ENCODE data around the gene THRB. TPM values are rescaled to one million over a fixed set of nuclear protein-coding genes. Genes with fewer than 3 reads are reported as not detected.

The THRB gene
- total and polyA plus RNA-seq, 9 of the 15 experiments (the other 6 are each of a cell fraction or from before 2014, with no cell fraction given): 1.7 to 14.9 (median 6.9) TPM

DNA sequence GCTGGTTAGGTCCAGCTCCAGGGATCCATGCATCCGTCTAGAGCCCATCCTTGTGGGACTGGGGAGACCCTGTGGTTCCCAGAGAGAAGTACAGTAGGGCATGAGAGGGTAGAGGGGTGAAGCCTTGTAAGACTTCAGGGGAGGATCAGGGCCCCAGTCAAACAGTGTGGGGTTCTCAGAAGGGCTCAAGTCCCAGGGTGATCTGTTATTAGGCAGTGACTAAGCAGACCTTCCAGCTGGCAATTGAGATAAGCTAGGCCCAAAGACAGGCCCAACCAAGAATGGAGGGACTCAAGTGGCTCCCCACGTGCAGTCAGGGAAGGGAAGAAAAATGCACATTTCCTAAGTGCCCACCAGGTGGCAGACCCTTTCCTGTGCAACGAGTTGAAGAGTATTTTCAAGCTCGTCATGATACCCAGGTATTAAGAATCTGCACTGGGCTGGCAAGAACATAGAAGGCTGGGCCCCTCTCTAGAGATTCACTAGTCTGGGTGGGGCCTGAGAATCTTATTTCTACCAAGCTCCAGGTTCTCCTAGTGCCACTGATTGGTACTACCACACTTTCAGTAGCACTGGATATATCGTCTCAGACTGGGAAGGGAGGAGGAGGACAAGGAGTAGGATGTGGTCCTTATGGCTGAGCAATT, 308.8 kb downstream of the THRB start (continued):
- 0 out of 2 replicates have a peak, but pooled peaks have one; percentile 44 for TF ChIP-seq GTF2F1 (IDR thresholded peaks at IDR 0.05; ENCODE audit: low read depth, low read length)
- TF ChIP-seq FOXA1 (IDR thresholded peaks at IDR 0.05; ENCODE audit: borderline replicate concordance): no peak
- TF ChIP-seq FOXK1 (CRISPR knock-in tag; IDR thresholded peaks at IDR 0.05; ENCODE audit: borderline replicate concordance): no peak
- no peak for TF ChIP-seq ZBTB40 (IDR thresholded peaks at IDR 0.05)
- TF ChIP-seq ZBTB40 (CRISPR knock-in tag; IDR thresholded peaks at IDR 0.05): no peak
- no peak for TF ChIP-seq PTRF (tag; IDR thresholded peaks at IDR 0.05)
- peak; percentile 96 for TF ChIP-seq SMARCA4 (IDR thresholded peaks at IDR 0.05)
- TF ChIP-seq RCOR1 (IDR thresholded peaks at IDR 0.05; ENCODE audit: borderline replicate concordance in 1 of 2, low read depth in 2 of 2, low read length in 2 of 2): peak; percentile 20 to 76; a peak in 2 of 4 replicates
- TF ChIP-seq ZNF277 (CRISPR knock-in tag; IDR thresholded peaks at IDR 0.05; ENCODE audit: borderline replicate concordance): no peak
- TF ChIP-seq, protein P1, sequence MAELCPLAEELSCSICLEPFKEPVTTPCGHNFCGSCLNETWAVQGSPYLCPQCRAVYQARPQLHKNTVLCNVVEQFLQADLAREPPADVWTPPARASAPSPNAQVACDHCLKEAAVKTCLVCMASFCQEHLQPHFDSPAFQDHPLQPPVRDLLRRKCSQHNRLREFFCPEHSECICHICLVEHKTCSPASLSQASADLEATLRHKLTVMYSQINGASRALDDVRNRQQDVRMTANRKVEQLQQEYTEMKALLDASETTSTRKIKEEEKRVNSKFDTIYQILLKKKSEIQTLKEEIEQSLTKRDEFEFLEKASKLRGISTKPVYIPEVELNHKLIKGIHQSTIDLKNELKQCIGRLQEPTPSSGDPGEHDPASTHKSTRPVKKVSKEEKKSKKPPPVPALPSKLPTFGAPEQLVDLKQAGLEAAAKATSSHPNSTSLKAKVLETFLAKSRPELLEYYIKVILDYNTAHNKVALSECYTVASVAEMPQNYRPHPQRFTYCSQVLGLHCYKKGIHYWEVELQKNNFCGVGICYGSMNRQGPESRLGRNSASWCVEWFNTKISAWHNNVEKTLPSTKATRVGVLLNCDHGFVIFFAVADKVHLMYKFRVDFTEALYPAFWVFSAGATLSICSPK (IDR thresholded peaks at IDR 0.05; ENCODE audit: borderline replicate concordance): no peak
- no peak for TF ChIP-seq CBX2 (IDR thresholded peaks at IDR 0.05; ENCODE audit: insufficient read depth, low read length, poor library complexity, severe bottlenecking)
- TF ChIP-seq ETV1 (tag; conservative IDR thresholded peaks at IDR 0.05; ENCODE audit: low read depth): peak; percentile 72
- no peak for TF ChIP-seq ZNF395 (CRISPR knock-in tag; IDR thresholded peaks at IDR 0.05)

All from K562 (cell line).